ENCODE data around the gene TEX2.

- no peak for TF ChIP-seq CTCF (conservative IDR thresholded peaks at IDR 0.05)
- TF ChIP-seq EZH2 (IDR thresholded peaks at IDR 0.05; ENCODE audit: low read depth) = no peak
These were observed 128.1 kb downstream of the TEX2 start for GRCh38 chr17:64135000-64135399.

Data from PC-9 (cell line).